ENCODE results near the gene ABHD11.
"Not testable (repeated sequence)": the region's sequence is repeated elsewhere in the genome, so short reads cannot be mapped to it uniquely, and the experiment has no call there.

Gene ABHD11

GRCh38 chr7:73742753-73743641 is 4.4 kb upstream of the ABHD11 start:
- no peak for DNase-seq (ENCODE audit: low read depth in 2 of 2)

- DNase-seq (ENCODE audit: low read depth in 2 of 2) = no peak
Measured at GRCh38 chr7:73742338-73742752, 3.7 kb upstream of the ABHD11 start.

GRCh38 chr7:73741600-73741999 is 3.0 kb upstream of the ABHD11 start:
- no peak for DNase-seq (ENCODE audit: low read depth in 2 of 2)

- DNase-seq (ENCODE audit: low read depth in 2 of 2) = no peak
Measured at GRCh38 chr7:73740771-73741170, 2.2 kb upstream of the ABHD11 start.

GRCh38 chr7:73740212-73740611 is 1.6 kb upstream of the ABHD11 start:
- DNase-seq (ENCODE audit: low read depth in 2 of 2) = no peak

GRCh38 chr7:73739387-73739767 is 775 bp upstream of the ABHD11 start:
- no peak for DNase-seq (ENCODE audit: low read depth in 2 of 2)

- DNase-seq (ENCODE audit: low read depth in 2 of 2) = no peak
Measured at GRCh38 chr7:73738220-73738611, 386 bp downstream of the ABHD11 start.

GRCh38 chr7:73737491-73738219 is 947 bp downstream of the ABHD11 start:
- DNase-seq (ENCODE audit: low read depth in 2 of 2) = no peak

GRCh38 chr7:73736885-73737284 is 1.7 kb downstream of the ABHD11 start:
- no peak for DNase-seq (ENCODE audit: low read depth in 2 of 2)

- DNase-seq (ENCODE audit: low read depth in 2 of 2) = no peak
Measured at GRCh38 chr7:73735528-73735905, 3.1 kb downstream of the ABHD11 start.

- no peak for DNase-seq (ENCODE audit: low read depth in 2 of 2)
Measured at GRCh38 chr7:73734619-73735527, 3.7 kb downstream of the ABHD11 start.

- DNase-seq (ENCODE audit: low read depth in 2 of 2) = no peak
Measured at GRCh38 chr7:73732397-73732796, 6.2 kb downstream of the ABHD11 start.

GRCh38 chr7:73730485-73730884 is 8.1 kb downstream of the ABHD11 start:
- DNase-seq (ENCODE audit: low read depth in 2 of 2) = no peak

- no peak for DNase-seq (ENCODE audit: low read depth in 2 of 2)
Measured at GRCh38 chr7:73728551-73728950, 10.1 kb downstream of the ABHD11 start.

GRCh38 chr7:73727952-73728351 is 10.7 kb downstream of the ABHD11 start:
- DNase-seq (ENCODE audit: low read depth in 2 of 2) = no peak

- no peak for DNase-seq (ENCODE audit: low read depth in 2 of 2)
Measured at GRCh38 chr7:73726083-73726466, 12.5 kb downstream of the ABHD11 start.

GRCh38 chr7:73723813-73724212 is 14.8 kb downstream of the ABHD11 start:
- no peak for DNase-seq (ENCODE audit: low read depth in 2 of 2)

- no peak for DNase-seq (ENCODE audit: low read depth in 2 of 2)
Measured at GRCh38 chr7:73722785-73723184, 15.8 kb downstream of the ABHD11 start.

GRCh38 chr7:73722182-73722581 is 16.4 kb downstream of the ABHD11 start:
- DNase-seq (ENCODE audit: low read depth in 2 of 2) = not testable (repeated sequence)

GRCh38 chr7:73721377-73721817 is 17.2 kb downstream of the ABHD11 start:
- no peak for DNase-seq (ENCODE audit: low read depth in 2 of 2)

- DNase-seq (ENCODE audit: low read depth in 2 of 2) = not testable (repeated sequence)
Measured at GRCh38 chr7:73720443-73720842, 18.2 kb downstream of the ABHD11 start.

GRCh38 chr7:73719806-73720169 is 18.8 kb downstream of the ABHD11 start:
- DNase-seq (ENCODE audit: low read depth in 2 of 2) = no peak
